ENCODE results near the gene RPL36A.

The RPL36A gene

GRCh38 chrX:101385795-101386541, 4.8 kb upstream of the RPL36A start, which contains the start of gene BTK:
BTK (minus strand) TSS chrX:101386191; CDS start chrX:101375284, 10,907 bp downstream.
- no peak for TF ChIP-seq CTCF (IDR thresholded peaks at IDR 0.05; ENCODE audit: low read depth, low read length)
- Histone ChIP-seq H3K9me3 (no peaks in the 10 kb centered on the region), H3K4me1 (no peaks in the 10 kb centered on the region), H3K4me3 (ENCODE audit: low read depth, low read length) (no peak within 1 kb of the TSS), H3K36me3 (no peaks in the 10 kb centered on the region), H3K27me3 (no peaks in the 10 kb centered on the region)
- DNase-seq, result no peak

- H3K27me3 ChIP-seq, result no peaks in the 10 kb centered on the region
- H3K36me3 ChIP-seq, result peaks cover 3% of the 10 kb centered on the region
- no peaks in the 10 kb centered on the region for H3K9me3 ChIP-seq
- no peaks in the 10 kb centered on the region for H3K4me1 ChIP-seq
- no peak overlapping the region for H3K4me3 ChIP-seq (ENCODE audit: low read depth, low read length)
- DNase-seq, result no peak
- no peak for TF ChIP-seq CTCF (IDR thresholded peaks at IDR 0.05; ENCODE audit: low read depth, low read length)
Observed at GRCh38 chrX:101386542-101386885, 4.3 kb upstream of the RPL36A start.

- no peak for DNase-seq
- H3K9me3 ChIP-seq, result no peaks in the 10 kb centered on the region
- H3K27me3 ChIP-seq, result no peaks in the 10 kb centered on the region
- no peak for TF ChIP-seq CTCF (IDR thresholded peaks at IDR 0.05; ENCODE audit: low read depth, low read length)
- no peak overlapping the region for H3K4me3 ChIP-seq (ENCODE audit: low read depth, low read length)
- peaks cover 23% of the 10 kb centered on the region for H3K36me3 ChIP-seq
- H3K4me1 ChIP-seq, result no peaks in the 10 kb centered on the region
Observed at GRCh38 chrX:101388604-101389003, 2.2 kb upstream of the RPL36A start.

GRCh38 chrX:101391831-101392230, 1.0 kb downstream of the RPL36A start:
- Histone ChIP-seq H3K27me3 (no peaks in the 10 kb centered on the region), H3K4me3 (ENCODE audit: low read depth, low read length) (peak overlapping the region; percentile 87), H3K36me3 (peaks cover 36% of the 10 kb centered on the region), H3K9me3 (no peaks in the 10 kb centered on the region), H3K4me1 (no peaks in the 10 kb centered on the region)
- no peak for TF ChIP-seq CTCF (IDR thresholded peaks at IDR 0.05; ENCODE audit: low read depth, low read length)
- no peak for DNase-seq

GRCh38 chrX:101393530-101394305, 2.9 kb downstream of the RPL36A start:
- Histone ChIP-seq H3K36me3 (peaks cover 36% of the 10 kb centered on the region), H3K27me3 (no peaks in the 10 kb centered on the region), H3K4me1 (no peaks in the 10 kb centered on the region), H3K9me3 (no peaks in the 10 kb centered on the region), H3K4me3 (ENCODE audit: low read depth, low read length) (no peak overlapping the region)
- no peak for DNase-seq
- no peak for TF ChIP-seq CTCF (IDR thresholded peaks at IDR 0.05; ENCODE audit: low read depth, low read length)

- H3K9me3 ChIP-seq, result no peaks in the 10 kb centered on the region
- no peak for TF ChIP-seq CTCF (IDR thresholded peaks at IDR 0.05; ENCODE audit: low read depth, low read length)
- H3K36me3 ChIP-seq, result peaks cover 36% of the 10 kb centered on the region
- DNase-seq, result no peak
- H3K27me3 ChIP-seq, result no peaks in the 10 kb centered on the region
- H3K4me1 ChIP-seq, result no peaks in the 10 kb centered on the region
- no peak overlapping the region for H3K4me3 ChIP-seq (ENCODE audit: low read depth, low read length)
Observed at GRCh38 chrX:101394372-101394771, 3.6 kb downstream of the RPL36A start.
